GM12878 (cell line): Measurements from ENCODE around the gene ACKR2. TPM values are rescaled to one million over a fixed set of nuclear protein-coding genes. Genes with fewer than 3 reads are reported as not detected.

Experiments
- BCLAF1 ChIP-seq: fragments of 450-650 bp; IDR thresholded peaks from 2 replicates; pipeline ENCODE4 v1.6.1; 2017; ENCODE audit warnings: antibody characterized with exemption, mild to moderate bottlenecking, moderate library complexity
- CUX1 ChIP-seq: IDR thresholded peaks from 2 replicates; pipeline ENCODE4 v1.6.1; 2012; ENCODE audit warnings: improper control_type of control experiment, low read depth, low read length; ENCODE audit not compliant: insufficient replicate concordance
- PBX3 ChIP-seq: IDR thresholded peaks from 2 replicates; pipeline ENCODE4 v1.6.1; 2011; ENCODE audit warnings: mild to moderate bottlenecking, low read depth, low read length, moderate library complexity; ENCODE audit not compliant: insufficient replicate concordance
- RFX5 ChIP-seq: IDR thresholded peaks from 2 replicates; pipeline ENCODE4 v1.6.1; 2011; ENCODE audit warnings: low read depth, low read length, improper control_type of control experiment
- SPI1 ChIP-seq: IDR thresholded peaks from 2 replicates; pipeline ENCODE4 v1.6.1; 2011; ENCODE audit warnings: low read depth, mild to moderate bottlenecking, low read length, moderate library complexity, borderline replicate concordance; ENCODE audit not compliant: insufficient read depth
- polyA plus RNA-seq, 11 experiments: library from polyadenylated mRNA; depleted of rRNA in 4 of 11; unstranded in 6 of 11; stranded (reverse) in 5 of 11; fragments of >200 nt; fragmentation: Nextera tagmentation in 4 of 11; fragmentation: Illumina TruSeq in 1 of 11; extraction: Ambion mirVana in 4 of 11; extraction: Trizol in 1 of 11; gene quantifications; 1 replicate in 1 of 11; 2 replicates in 10 of 11; pipeline versions ENCODE4 v1.2.1 to v1.2.3, GENCODE V29; 2011 to 2016; ENCODE audit warnings: inconsistent platforms in 2 of 11, missing spikeins in 2 of 11, low read depth in 1 of 11
- total RNA-seq, 4 experiments: library from RNA; depleted of rRNA in 3 of 4; stranded (reverse); fragments of >200 nt in 3 of 4; fragmentation: Illumina TruSeq in 1 of 4; extraction: Trizol in 1 of 4; gene quantifications; 2 replicates each; pipeline versions ENCODE4 v1.2.1 to v1.2.3, GENCODE V29; 2013 to 2021

The ACKR2 gene
- total and polyA plus RNA-seq, 10 of the 15 experiments (the other 5 are each of a cell fraction or from before 2014, with no cell fraction given): 0.05 to 0.91 (median 0.23) TPM; not detected in 2

GRCh38 chr3:42802876-42803413, 6.3 kb upstream of the ACKR2 start (continued):
- TF ChIP-seq CUX1 (no peak), SPI1 (no peak), PBX3 (no peak), RFX5 (no peak), BCLAF1 (no peak)
